ENCODE data around the gene KLF2.

DNA sequence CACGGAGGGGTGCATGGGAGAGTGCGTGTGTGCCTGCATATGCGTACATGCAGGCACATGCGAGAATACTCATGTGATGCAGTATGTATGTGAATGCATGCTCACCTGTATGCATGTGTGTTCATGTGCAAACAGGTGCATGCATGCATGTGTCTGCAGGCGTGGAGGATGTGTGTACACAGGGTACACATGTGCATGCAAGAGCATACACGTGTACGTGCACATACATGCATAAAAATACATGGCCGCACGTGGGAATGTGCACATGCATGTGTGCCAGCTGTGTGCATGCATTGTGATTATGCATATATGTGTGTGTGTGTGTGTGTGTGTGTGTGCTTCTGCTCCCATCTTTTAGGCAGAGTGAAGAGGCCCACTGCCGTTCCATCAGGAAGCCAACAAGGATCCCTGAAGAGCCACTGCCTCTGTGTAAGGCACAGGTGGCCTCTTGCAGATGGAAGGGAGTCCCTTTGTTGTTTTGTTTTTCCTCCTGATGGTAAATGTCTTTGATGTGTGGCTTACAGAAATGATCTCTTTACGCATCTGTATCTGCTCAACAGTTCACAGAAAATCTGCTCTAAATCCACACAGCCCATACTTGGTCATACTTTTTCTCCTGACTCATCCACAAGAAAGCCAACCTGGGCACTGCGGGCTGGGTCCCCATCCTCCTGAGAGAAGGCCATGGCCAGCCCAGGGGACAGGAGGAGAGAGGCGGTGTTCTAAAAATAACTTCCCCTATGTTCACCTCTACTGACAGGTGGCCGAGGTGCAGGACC lies 50.7 kb downstream of the KLF2 start:
- TF ChIP-seq EZH2 (IDR thresholded peaks at IDR 0.05; ENCODE audit: low read length, missing control alignments) (no peak), CTCF (conservative IDR thresholded peaks at IDR 0.05 in 1 of 2, IDR thresholded peaks at IDR 0.05 in 1 of 2; ENCODE audit: low read depth in 1 of 2, low read length in 2 of 2) (no peak)

All from fibroblast of lung (primary cell).